K562 (cell line): ENCODE data around the gene DNAJC18. TPM values are rescaled to one million over a fixed set of nuclear protein-coding genes. Genes with fewer than 3 reads are reported as not detected.

Source experiments
- ATF2 ChIP-seq: sonication (generic); formaldehyde crosslinking; IDR thresholded peaks from 2 replicates; pipeline ENCODE4 v1.8.1; 2022; ENCODE audit warnings: missing genetic modification reagents
- HDAC2 ChIP-seq: fragments of 450-650 bp; IDR thresholded peaks from 2 replicates; pipeline ENCODE4 v1.6.1; 2016; ENCODE audit warnings: mild to moderate bottlenecking
- MAFK ChIP-seq: IDR thresholded peaks from 2 replicates; pipeline ENCODE4 v1.6.1; 2011; ENCODE audit warnings: low read length, improper control_type of control experiment
- MCM5 ChIP-seq: fragments of 450-650 bp; IDR thresholded peaks from 2 replicates; pipeline ENCODE4 v1.6.1; 2016; ENCODE audit warnings: low read depth
- MEIS2 ChIP-seq: fragments of 450-650 bp; IDR thresholded peaks from 2 replicates; pipeline ENCODE4 v1.6.1; 2014; ENCODE audit warnings: mild to moderate bottlenecking; ENCODE audit not compliant: partially characterized antibody
- NFATC3 ChIP-seq: fragments of 450-650 bp; IDR thresholded peaks from 2 replicates; pipeline ENCODE4 v1.6.1; 2017; ENCODE audit warnings: mild to moderate bottlenecking
- NFIC ChIP-seq: fragments of 450-650 bp; IDR thresholded peaks from 2 replicates; pipeline ENCODE4 v1.6.1; 2017; ENCODE audit warnings: mild to moderate bottlenecking, inconsistent platforms
- OTX1 ChIP-seq: fragments of 450-650 bp; formaldehyde crosslinking; IDR thresholded peaks from 2 replicates; pipeline ENCODE4 v1.4.0; 2022; ENCODE audit warnings: mild to moderate bottlenecking
- PHTF2 ChIP-seq: fragments of 250-450 bp; sonication (Bioruptor Pico); IDR thresholded peaks from 2 replicates; pipeline ENCODE4 v1.5.0; 2021; ENCODE audit warnings: mild to moderate bottlenecking
- SMAD4 ChIP-seq: fragments of 250-450 bp; sonication (Bioruptor Pico); conservative IDR thresholded peaks from 2 replicates; pipeline ENCODE4 v1.8.0; 2021; ENCODE audit warnings: inconsistent platforms, mild to moderate bottlenecking, moderate library complexity
- STAT5A ChIP-seq: IDR thresholded peaks from 2 replicates; pipeline ENCODE4 v1.6.1; 2012; ENCODE audit warnings: low read length, inconsistent platforms, borderline replicate concordance
- SUPT5H ChIP-seq: fragments of 450-650 bp; IDR thresholded peaks from 2 replicates; pipeline ENCODE4 v1.6.1; 2016
- ZBTB49 ChIP-seq: sonication (generic); formaldehyde crosslinking; IDR thresholded peaks from 2 replicates; pipeline ENCODE4 v1.8.0; 2022; ENCODE audit warnings: missing genetic modification reagents, mild to moderate bottlenecking, borderline replicate concordance
- ZNF121 ChIP-seq: sonication (generic); formaldehyde crosslinking; conservative IDR thresholded peaks from 2 replicates; pipeline ENCODE4 v1.8.0; 2022; ENCODE audit warnings: missing genetic modification reagents
- ZNF639 ChIP-seq, 2 experiments: fragments of 200-800 bp in 1 of 2; sonication (Bioruptor generic) in 1 of 2; sonication (generic) in 1 of 2; formaldehyde crosslinking in 1 of 2; IDR thresholded peaks in 1 of 2; conservative IDR thresholded peaks in 1 of 2; 2 replicates each; pipeline versions ENCODE4 v1.5.0 to v1.6.1; 2016 to 2020; ENCODE audit warnings: missing compliant biosample characterization in 1 of 2, missing genetic modification characterization in 1 of 2, missing genetic modification reagents in 1 of 2
- ZNF75A ChIP-seq: fragments of 450-650 bp; formaldehyde crosslinking; IDR thresholded peaks from 2 replicates; pipeline ENCODE4 v1.4.0; 2020; ENCODE audit warnings: mild to moderate bottlenecking
- polyA plus RNA-seq, 8 experiments: library from polyadenylated mRNA; depleted of rRNA in 4 of 8; stranded (reverse) in 5 of 8; unstranded in 3 of 8; fragments of >200 nt; fragmentation: Nextera tagmentation in 2 of 8; fragmentation: Illumina TruSeq in 1 of 8; extraction: Ambion mirVana in 2 of 8; extraction: Trizol in 1 of 8; gene quantifications; 2 replicates each; pipeline versions ENCODE4 v1.2.1 to v1.2.3, GENCODE V29; 2011 to 2014; ENCODE audit warnings: inconsistent platforms in 1 of 8, missing spikeins in 1 of 8
- total RNA-seq, 7 experiments: library from RNA; depleted of rRNA in 6 of 7; stranded (reverse); fragments of >200 nt in 6 of 7; fragmentation: Illumina TruSeq in 2 of 7; extraction: Trizol in 2 of 7; gene quantifications; 2 replicates each; pipeline versions ENCODE4 v1.2.1 to v1.2.3, GENCODE V29; 2011 to 2021; ENCODE audit warnings: low replicate concordance in 1 of 7

Gene DNAJC18
- total and polyA plus RNA-seq, 9 of the 15 experiments (the other 6 are each of a cell fraction or from before 2014, with no cell fraction given), result 1.5 to 13.3 (median 7.5) TPM

- TF ChIP-seq SMAD4 (CRISPR knock-in tag) (peak; percentile 70; the same call in 1 of the 2 replicates), MAFK (no peak), ZNF121 (CRISPR knock-in tag) (no peak), NFIC (peak; percentile 98), STAT5A (no peak), ZNF639 (CRISPR knock-in tag; conservative IDR thresholded peaks at IDR 0.05 in 1 of 2, IDR thresholded peaks at IDR 0.05 in 1 of 2) (peak in 1 of 2 experiments; percentile 90; a peak in 2 of 4 replicates), SUPT5H (peak; percentile 68), PHTF2 (no peak), OTX1 (CRISPR knock-in tag) (no peak), HDAC2 (peak; percentile 81), ATF2 (CRISPR knock-in tag) (no peak), MEIS2 (no peak), ZBTB49 (no peak), NFATC3 (no peak), MCM5 (no peak), ZNF75A (0 out of 2 replicates have a peak, but pooled peaks have one; percentile 29)
These were observed 42.9 kb upstream of the DNAJC18 start, which contains the start of gene STING1 (continued) for GRCh38 chr5:139482050-139482889.
